Thyroid gland (tissue), 4 donors: ENCODE results near the gene PFN3.

Source experiments
- POLR2A ChIP-seq, 2 donors: fragments of 450-650 bp; IDR thresholded peaks; one replicate each; pipeline ENCODE4 v1.6.1; 2017; ENCODE audit warnings: antibody characterized with exemption in 2 of 2, mild to moderate bottlenecking in 2 of 2, moderate library complexity in 1 of 2
- TF ChIP-seq, protein P1 (sequence below), 6 experiments: fragments of 200-600 bp in 3 of 6; fragments of 450-650 bp in 3 of 6; sonication (generic) in 3 of 6; IDR thresholded peaks; one replicate each; pipeline ENCODE4 v1.5.1; 2016 to 2019; ENCODE audit warnings: antibody characterized with exemption in 6 of 6, mild to moderate bottlenecking in 2 of 6, inconsistent platforms in 1 of 6, moderate library complexity in 1 of 6

DNA sequence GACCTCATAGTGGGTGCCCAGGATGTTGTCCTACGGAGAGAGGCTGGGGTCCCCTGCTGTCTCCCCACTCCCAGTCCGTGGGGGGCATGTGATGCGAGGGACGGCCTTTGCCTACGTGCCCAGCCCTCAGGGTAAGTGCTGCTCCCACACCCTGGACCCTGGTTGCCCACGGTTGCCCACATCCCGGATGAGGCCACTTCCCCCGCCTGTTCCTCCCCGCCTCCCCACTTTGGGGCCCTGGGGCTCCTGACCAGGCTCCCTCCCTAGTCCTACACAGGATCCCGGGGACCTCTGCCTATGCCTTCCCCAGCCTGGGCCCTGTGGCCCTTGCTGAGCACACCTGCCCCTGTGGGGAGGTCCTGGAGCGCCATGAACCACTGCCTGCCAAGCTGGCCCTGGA lies 14.7 kb downstream of the PFN3 start:
- TF ChIP-seq, protein P1, sequence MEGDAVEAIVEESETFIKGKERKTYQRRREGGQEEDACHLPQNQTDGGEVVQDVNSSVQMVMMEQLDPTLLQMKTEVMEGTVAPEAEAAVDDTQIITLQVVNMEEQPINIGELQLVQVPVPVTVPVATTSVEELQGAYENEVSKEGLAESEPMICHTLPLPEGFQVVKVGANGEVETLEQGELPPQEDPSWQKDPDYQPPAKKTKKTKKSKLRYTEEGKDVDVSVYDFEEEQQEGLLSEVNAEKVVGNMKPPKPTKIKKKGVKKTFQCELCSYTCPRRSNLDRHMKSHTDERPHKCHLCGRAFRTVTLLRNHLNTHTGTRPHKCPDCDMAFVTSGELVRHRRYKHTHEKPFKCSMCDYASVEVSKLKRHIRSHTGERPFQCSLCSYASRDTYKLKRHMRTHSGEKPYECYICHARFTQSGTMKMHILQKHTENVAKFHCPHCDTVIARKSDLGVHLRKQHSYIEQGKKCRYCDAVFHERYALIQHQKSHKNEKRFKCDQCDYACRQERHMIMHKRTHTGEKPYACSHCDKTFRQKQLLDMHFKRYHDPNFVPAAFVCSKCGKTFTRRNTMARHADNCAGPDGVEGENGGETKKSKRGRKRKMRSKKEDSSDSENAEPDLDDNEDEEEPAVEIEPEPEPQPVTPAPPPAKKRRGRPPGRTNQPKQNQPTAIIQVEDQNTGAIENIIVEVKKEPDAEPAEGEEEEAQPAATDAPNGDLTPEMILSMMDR (IDR thresholded peaks at IDR 0.05), result no peak
- TF ChIP-seq POLR2A (IDR thresholded peaks at IDR 0.05), result no peak
